HG03565 (cell line): ENCODE results near the gene DOCK1.
"Not testable (repeated sequence)": the region's sequence is repeated elsewhere in the genome, so short reads cannot be mapped to it uniquely, and the experiment has no call there.

Experiments used
- ATAC-seq: cut with Tn5 transposase; IDR thresholded peaks from one replicate; pipeline ENCODE4 v1.9.1; 2021; ENCODE audit warnings: mild to moderate bottlenecking, moderate library complexity; ENCODE audit not compliant: unreplicated experiment

Gene DOCK1

DNA sequence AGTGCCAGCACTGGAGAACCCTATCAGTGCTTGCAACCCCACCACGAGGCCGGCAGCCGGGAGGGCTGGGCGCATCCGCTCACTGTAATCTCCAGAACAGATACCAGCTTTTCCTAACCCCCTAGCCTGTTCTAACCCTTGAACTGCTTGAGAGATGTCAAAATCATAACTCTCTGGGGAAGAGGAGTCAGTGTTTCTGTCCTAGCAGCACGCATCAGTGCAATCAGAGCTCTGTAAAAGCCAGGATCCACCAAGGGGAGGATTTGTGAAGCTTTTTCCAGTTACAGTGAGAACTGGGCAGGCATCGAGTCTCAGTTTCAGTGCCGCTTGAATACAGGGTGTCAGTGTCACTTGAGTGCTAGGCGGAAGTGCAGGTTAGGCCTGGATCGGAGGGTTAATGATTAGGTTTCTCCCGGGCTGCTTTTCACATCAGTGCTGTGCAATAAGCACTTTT is 395.7 kb downstream of the DOCK1 start:
- no peak for ATAC-seq

DNA sequence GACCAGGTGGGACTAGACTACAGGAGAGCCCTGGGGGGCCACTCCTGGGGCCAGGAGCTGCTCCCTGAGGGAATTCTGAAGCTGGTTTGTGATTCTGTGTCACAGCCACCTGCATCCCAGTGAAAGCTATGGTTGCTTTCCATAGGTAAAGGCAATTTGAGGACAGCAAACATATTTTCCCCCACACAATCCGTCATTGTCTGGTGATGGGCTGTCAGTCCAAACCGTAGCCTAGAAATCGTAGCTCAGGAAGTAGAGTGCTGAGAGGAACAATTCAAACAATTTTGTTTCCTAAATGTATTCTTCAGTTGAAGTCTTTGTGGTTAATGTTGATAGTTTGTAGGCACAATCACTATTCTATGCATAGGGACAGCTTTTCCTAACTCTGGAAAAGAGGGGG is 397.1 kb downstream of the DOCK1 start:
- no peak for ATAC-seq

GRCh38 chr10:127303105-127303504 is 397.9 kb downstream of the DOCK1 start:
- no peak for ATAC-seq

- no peak for ATAC-seq
These were observed 398.5 kb downstream of the DOCK1 start for GRCh38 chr10:127303746-127304145.

GRCh38 chr10:127306479-127306878 is 401.3 kb downstream of the DOCK1 start:
- ATAC-seq, result no peak

- no peak for ATAC-seq
These were observed 402.1 kb downstream of the DOCK1 start for GRCh38 chr10:127307338-127307737.

DNA sequence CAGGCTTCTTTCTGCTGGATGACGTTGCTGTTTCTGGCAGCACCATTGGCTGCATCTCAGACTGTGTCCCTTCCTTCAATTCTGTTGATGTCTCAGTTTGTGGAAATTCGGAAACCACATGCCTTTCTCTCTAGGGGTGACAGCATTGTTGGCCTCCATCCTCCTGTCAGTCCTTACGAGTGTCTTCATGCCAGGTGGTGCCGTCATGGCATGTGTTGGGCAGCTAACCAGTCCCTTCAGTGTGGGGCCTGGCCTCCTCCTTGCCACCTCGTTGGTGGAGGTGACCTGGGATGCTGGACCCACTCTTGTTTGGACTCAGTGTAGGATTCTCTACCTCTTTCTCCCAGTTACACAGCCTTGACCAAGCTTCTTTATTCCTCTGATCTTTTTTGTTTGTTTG is 402.8 kb downstream of the DOCK1 start:
- no peak for ATAC-seq

DNA sequence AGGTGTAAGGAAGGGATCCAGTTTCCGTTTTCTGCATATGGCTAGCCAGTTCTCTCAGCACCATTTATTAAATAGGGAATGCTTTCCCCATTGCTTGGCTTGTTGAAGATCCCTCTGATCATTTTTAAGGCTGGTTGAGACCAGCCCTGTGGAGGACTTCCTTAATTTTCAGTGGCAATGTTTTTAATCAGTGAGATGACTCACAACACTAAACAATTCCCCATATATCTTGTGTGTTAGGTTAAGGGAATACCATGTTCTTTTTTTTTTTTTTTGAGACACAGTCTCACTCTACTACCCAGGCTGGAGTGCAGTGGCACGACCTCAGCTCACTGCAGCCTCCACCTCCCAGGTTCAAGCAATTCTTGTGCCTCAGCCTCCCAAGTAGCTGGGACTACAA is 404.4 kb downstream of the DOCK1 start:
- not testable (repeated sequence) for ATAC-seq

GRCh38 chr10:127310430-127310829 is 405.2 kb downstream of the DOCK1 start:
- no peak for ATAC-seq

GRCh38 chr10:127310923-127311322 is 405.7 kb downstream of the DOCK1 start:
- ATAC-seq, result no peak

- ATAC-seq, result no peak
These were observed 408.9 kb downstream of the DOCK1 start for GRCh38 chr10:127313996-127314700.

DNA sequence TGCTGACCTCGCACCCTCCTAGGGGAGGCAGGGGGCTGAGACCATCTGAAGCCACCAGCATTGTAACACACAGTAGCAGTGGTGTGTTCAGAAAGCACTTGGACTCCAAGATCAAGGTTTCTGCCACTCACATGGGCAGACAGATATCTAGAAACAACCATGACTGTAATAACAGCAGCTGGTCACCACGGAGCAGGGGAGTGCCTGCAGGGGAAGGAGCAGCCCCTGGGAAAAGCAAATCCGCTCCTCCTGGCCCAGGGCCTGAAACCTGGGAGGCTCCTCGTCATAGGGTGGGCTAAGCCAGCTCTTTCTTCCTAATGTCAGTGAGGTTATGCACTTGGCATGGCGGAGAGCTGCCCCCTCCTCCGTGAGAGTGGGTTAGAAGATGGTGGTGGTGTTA is 409.6 kb downstream of the DOCK1 start:
- ATAC-seq, result no peak

GRCh38 chr10:127315888-127316287 is 410.7 kb downstream of the DOCK1 start:
- no peak for ATAC-seq

DNA sequence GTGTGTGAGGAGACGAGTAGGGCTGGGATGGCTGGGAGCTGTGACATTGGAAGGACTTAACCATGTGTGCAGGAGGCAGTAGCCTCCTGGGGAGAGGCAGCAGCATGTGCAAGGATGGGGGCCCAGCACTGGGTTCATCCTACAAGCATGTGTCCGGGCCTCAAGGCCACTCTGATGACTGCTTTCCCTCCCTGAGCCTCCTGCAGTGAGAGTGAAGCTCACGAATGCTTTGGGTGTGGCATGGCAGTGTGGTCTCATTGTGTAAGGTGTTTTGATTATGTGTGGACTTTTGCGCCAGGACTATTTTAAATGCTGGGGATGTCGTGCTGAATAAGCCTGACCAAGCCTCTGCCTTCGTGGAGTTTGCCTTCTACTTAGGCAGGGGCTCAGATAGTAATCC is 413.2 kb downstream of the DOCK1 start:
- no peak for ATAC-seq

DNA sequence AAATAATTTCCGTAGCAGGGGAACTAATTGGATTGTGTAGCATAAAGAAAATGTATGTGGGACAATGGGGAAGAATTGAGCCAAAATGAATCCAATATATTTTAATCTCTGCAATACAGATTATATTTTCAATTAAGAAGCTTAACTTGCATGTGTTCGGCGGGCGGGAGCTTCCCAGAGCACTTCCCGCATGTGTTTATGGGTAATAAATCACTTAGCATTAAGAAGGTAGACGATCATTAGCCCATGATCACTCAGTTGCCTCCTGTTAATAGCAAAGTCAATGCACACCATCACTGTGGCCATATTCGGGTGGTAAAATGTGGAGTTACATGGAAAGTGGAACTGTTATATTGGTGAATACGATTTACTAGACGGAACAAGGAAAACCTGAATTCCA is 414.0 kb downstream of the DOCK1 start:
- no peak for ATAC-seq

DNA sequence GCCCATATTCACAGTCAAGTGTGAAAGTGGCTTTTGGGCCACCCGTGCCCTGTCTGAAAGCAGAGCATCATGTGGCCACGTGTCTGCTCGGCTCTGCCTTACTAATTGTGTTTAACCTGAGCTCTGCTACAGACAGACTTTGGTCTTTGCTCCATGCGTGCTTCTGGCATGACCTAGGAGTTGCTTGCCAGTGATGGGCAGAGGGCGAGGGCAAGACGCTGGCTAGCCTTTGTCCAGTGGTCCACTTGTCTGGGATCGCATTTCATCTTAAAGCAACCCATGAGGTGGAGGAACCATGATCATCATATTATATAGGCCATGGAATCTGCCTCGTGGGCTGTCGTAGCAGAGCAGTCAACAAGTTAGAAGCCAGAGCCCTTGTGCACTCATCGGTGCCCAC is 414.5 kb downstream of the DOCK1 start:
- no peak for ATAC-seq

DNA sequence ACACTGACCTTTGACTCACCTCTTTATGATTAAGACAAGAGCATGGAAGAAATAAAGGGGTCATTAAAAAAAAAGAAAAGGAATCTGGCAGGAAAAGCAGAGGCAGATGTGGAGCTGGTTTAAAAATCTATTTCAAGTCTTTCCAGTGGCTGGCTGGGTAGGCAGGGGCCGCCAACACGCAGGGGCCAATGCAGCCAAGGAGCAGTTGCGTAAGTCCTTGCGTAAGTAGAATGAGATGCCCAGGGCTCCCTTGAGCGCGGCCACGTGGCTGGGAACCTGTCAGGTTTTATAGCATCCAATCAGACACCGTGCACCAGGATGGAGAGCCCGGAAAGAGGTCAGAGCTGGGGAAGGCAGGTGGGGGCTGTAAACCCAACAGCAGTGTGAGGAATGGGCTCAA is 414.9 kb downstream of the DOCK1 start:
- ATAC-seq, result no peak

DNA sequence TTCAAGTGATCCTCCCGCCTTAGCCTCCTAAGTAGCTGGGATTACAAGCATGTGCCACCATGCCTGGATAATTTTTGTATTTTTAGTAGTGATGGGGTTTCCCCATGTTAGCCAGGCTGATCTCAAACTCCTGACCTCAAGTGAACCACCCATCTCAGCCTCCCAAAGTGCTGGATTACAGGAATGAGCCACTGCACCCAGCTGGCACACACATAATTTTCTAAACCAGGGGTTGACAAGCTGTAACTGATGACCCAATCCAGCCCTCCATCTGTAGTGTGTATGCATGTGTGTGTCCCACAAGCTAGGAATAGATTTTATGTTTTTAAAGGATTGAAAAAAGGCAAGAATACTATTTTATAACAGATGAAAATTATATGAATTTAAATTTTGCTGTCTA is 417.1 kb downstream of the DOCK1 start:
- no peak for ATAC-seq

DNA sequence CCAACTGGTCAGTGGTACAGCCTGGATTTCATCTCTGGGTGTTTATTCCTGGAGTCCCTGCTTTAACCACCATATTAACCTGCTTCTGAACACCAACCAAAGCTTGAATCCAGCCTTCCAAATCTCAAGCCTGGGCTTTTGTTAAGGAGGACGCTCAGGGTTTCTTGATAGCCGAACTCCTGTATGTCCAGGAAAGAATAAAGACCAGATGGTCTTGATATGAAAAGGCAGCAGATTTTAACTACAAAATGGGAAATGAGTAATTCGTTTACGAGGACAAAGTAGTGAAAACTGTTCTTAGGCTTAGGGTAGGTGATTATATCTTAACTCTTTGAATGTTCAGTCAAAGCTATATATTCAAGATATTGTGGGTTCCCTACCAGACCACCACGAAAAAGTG is 420.3 kb downstream of the DOCK1 start:
- ATAC-seq, result no peak

DNA sequence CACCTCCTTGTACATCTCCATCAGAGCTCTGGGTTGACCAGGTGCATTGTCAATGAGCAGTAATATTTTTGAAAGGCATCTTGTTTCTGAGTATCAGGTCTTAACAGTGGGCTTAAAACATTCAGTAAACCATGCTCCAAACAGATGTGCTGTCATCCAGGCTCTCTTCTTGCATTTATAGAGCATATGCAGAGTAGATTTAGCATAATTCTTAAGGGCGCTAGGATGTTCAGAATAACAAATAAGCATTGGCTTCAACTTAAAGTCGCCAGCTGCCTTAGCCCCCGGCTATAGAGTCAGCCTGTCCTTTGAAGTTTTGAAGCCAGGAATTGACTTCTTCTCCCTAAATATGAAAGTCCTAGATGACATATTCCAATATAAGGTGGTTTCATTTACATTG is 421.7 kb downstream of the DOCK1 start:
- ATAC-seq, result no peak

GRCh38 chr10:127331696-127332095 is 426.5 kb downstream of the DOCK1 start:
- no peak for ATAC-seq

- ATAC-seq, result no peak
These were observed 427.4 kb downstream of the DOCK1 start for GRCh38 chr10:127332631-127333030.

- no peak for ATAC-seq
These were observed 432.6 kb downstream of the DOCK1 start for GRCh38 chr10:127337801-127338200.
